Measurements from ENCODE around the gene INSC. TPM values are rescaled to one million over a fixed set of nuclear protein-coding genes. Genes with fewer than 3 reads are reported as not detected.

INSC gene
- total and polyA plus RNA-seq, 5 experiments from 2014 or later: 0.16 to 0.60 TPM; not detected in 3

DNA sequence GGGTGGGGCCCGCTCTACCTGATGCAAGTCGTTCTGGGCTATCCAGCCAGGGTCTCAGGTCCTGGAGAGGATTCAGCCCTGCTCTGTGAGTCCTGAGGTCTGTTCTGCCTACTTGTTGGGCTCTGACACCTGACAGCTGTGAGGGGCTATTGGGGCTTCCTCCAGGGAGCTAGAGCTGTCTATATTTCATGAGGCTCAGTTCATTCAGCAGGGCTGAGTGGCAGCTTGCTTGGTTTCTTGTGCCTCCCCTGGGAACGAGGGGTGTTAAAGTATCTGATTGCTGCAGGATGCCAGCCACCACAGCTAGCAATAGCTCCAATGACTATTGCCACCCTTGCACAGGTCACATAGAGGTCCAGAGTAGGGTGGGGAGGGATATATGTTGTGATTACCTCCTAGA, 26.7 kb downstream of the INSC start:
- no peaks in the 10 kb centered on the region for H3K36me3 Mint-ChIP-seq
- POLR2A ChIA-PET: no interaction called here
- peak overlapping the region in 1 of 10 donors; percentile 57 for H3K27ac Mint-ChIP-seq
- ATAC-seq (no peak), DNase-seq (no peak)
- peaks cover 0 to 2% (median 0%) of the 10 kb centered on the region in 5 donors for H3K27me3 Mint-ChIP-seq
- no peak overlapping the region for H3K4me3 Mint-ChIP-seq
- H3K9me3 Mint-ChIP-seq: no peaks in the 10 kb centered on the region
- no peaks in the 10 kb centered on the region for H3K4me1 Mint-ChIP-seq

DNA sequence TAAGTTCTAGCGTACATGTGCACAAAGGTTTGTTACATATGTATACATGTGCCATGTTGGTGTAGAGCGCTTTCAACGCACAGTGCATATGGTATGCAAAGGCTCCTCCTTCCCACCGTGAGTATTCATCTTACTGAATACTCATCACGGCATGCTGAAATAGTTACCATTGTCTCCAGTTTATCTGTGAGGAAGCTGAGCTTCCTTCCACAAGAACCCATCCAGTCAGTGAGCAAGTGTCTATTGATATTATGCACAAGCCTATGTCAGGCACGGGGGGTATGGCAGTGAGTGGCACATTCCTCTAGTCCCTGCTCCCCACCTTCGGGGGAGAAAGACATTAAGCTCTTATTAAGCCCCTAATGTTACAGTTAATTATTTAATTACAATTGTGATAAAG, 28.1 kb downstream of the INSC start:
- Mint-ChIP-seq H3K4me3 (no peak overlapping the region), H3K27me3 (peaks cover 0 to 2% (median 0%) of the 10 kb centered on the region in 5 donors), H3K4me1 (no peaks in the 10 kb centered on the region), H3K27ac (no peak overlapping the region), H3K9me3 (no peaks in the 10 kb centered on the region), H3K36me3 (no peaks in the 10 kb centered on the region)
- ATAC-seq (no peak), DNase-seq (no peak)
- POLR2A ChIA-PET: no interaction called here

DNA sequence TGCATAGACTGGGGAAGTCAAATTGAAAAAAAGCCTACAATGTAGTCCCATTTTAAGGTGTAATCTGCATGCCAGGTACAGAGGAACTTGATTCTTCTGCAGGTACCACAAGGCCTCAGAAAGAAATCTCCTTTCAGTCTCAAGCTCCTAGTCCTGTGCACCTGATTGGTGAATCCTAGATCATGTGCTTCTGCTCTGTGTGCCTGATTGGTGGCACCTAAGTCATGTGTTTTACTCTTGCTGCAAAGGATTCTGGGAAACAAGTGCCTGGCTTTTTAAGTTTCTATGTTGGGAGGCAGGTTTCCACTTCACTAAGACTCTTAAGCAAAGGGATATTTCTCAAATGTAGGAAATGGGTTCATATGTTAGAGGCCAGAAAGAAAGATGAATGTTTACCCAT, 29.1 kb downstream of the INSC start:
- H3K36me3 Mint-ChIP-seq: no peaks in the 10 kb centered on the region
- POLR2A ChIA-PET: no interaction called here
- H3K27ac Mint-ChIP-seq: no peak overlapping the region
- H3K4me1 Mint-ChIP-seq: no peaks in the 10 kb centered on the region
- H3K9me3 Mint-ChIP-seq: no peaks in the 10 kb centered on the region
- peaks cover 0 to 2% (median 0%) of the 10 kb centered on the region in 5 donors for H3K27me3 Mint-ChIP-seq
- ATAC-seq (no peak), DNase-seq (no peak)
- H3K4me3 Mint-ChIP-seq: no peak overlapping the region

DNA sequence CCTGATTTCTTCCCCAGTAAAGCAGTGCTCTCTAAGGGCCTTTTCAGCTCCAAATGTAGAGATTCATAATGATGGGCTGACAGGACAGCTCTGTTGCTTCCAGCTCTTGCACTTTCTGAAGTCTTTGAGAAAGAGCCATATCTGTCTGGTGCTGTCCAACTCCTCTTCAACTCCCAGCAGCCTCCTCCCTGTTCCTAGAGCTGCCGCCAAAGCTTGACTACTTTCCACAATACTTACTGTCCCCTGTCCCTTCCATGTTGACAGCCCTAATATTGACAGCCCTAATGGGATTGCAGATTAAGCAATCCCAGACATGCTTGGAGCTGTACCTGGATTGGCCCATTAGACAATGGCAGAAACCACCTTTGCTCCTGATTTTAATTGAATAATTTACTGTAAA, 29.6 kb downstream of the INSC start:
- H3K27me3 Mint-ChIP-seq: peaks cover 0 to 2% (median 0%) of the 10 kb centered on the region in 5 donors
- no peak overlapping the region for H3K27ac Mint-ChIP-seq
- ATAC-seq (no peak), DNase-seq (no peak)
- no peaks in the 10 kb centered on the region for H3K9me3 Mint-ChIP-seq
- no peak overlapping the region for H3K4me3 Mint-ChIP-seq
- no peaks in the 10 kb centered on the region for H3K4me1 Mint-ChIP-seq
- POLR2A ChIA-PET: no interaction called here
- no peaks in the 10 kb centered on the region for H3K36me3 Mint-ChIP-seq

DNA sequence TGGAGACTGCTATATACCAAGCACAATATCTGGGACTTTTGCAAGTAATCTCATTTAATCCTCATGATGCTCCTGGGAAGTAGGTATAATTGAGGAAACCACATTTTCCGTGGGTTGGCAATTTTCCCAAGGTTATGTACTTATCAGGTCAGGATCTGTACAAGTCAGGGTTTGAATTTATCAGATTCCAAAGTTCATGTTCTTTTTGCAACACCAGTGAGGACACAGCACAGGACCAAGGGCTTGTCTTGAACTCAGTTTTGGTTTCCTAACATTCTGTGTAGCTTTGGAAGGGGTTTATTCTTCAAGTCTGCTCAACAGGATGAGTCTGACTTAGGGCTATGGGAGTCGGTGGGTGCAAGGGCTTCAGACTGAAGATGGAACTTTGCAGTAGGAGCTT, 30.4 kb downstream of the INSC start:
- H3K27me3 Mint-ChIP-seq: peaks cover 0 to 2% (median 0%) of the 10 kb centered on the region in 5 donors
- no peak for ATAC-seq
- no peaks in the 10 kb centered on the region for H3K36me3 Mint-ChIP-seq
- H3K9me3 Mint-ChIP-seq: no peaks in the 10 kb centered on the region
- POLR2A ChIA-PET: no interaction called here
- no peak overlapping the region for H3K27ac Mint-ChIP-seq
- H3K4me1 Mint-ChIP-seq: peaks cover 0 to under 1% (median 0%) of the 10 kb centered on the region in 4 donors
- no peak for DNase-seq
- H3K4me3 Mint-ChIP-seq: no peak overlapping the region

DNA sequence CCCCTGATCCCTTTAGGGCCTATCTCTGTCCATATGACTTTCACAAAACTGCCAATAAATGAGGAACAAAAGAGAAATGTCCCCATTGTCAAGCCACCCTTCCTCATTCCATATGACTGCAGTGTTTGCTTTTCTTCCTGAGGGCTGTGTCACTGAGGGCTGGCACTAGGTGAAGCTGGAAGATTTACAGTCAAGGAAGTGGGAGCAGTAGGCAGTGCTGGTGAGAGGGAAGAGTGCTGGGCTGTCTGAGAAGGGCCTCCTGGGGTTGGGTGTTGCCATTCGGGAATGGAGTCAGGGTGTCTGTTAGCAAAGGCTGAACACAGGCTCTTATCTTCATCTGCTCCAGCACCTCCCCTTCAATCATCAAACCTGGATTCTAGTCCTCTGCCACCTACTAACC, 30.9 kb downstream of the INSC start:
- ATAC-seq (no peak), DNase-seq (no peak)
- H3K27ac Mint-ChIP-seq: no peak overlapping the region
- POLR2A ChIA-PET: no interaction called here
- H3K4me3 Mint-ChIP-seq: no peak overlapping the region
- no peaks in the 10 kb centered on the region for H3K9me3 Mint-ChIP-seq
- peaks cover 0 to 2% (median 0%) of the 10 kb centered on the region in 5 donors for H3K27me3 Mint-ChIP-seq
- peaks cover 2 to 6% (median 4%) of the 10 kb centered on the region in 4 donors for H3K4me1 Mint-ChIP-seq
- no peaks in the 10 kb centered on the region for H3K36me3 Mint-ChIP-seq

DNA sequence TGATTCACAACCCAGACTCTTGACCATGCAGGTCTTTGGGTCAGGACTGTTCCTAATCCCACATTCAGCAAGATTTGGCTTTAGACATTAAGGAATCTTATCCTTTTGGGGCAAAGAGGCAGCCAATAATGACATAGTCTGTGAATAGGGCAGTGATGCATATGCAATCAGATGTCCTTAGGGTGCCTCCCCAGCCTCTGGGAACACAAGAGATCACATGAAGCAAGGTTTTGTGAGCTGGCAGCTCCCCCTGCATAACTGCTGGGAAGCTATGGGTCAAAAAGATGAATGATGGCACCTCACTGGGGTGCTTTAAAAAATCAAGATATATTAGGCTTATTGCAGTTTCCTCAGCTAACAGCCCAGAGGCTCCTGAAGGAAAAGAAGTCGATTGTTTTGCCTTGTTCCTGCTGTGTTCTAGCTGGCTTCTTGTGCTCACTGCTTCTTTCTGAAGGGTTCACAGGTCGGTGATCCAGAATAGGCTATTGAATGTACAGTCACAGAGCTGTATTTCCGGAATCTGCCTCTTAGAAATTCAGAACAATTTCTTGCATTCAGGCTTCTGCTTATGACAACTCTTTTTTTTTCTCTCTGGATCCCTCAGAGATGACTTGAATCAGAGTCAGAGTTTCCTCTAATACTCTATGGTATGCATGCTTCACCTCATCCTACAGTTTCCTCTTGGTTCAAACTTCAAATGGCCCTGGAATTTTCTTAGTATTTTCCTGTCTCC, 31.7 kb downstream of the INSC start:
- POLR2A ChIA-PET: no interaction called here
- Mint-ChIP-seq H3K27me3 (peaks cover 0 to 2% (median 0%) of the 10 kb centered on the region in 5 donors), H3K4me1 (peaks cover 2 to 12% (median 11%) of the 10 kb centered on the region in 4 donors), H3K4me3 (no peak overlapping the region), H3K36me3 (no peaks in the 10 kb centered on the region), H3K27ac (no peak overlapping the region), H3K9me3 (no peaks in the 10 kb centered on the region)
- ATAC-seq: no peak
- no peak for DNase-seq

DNA sequence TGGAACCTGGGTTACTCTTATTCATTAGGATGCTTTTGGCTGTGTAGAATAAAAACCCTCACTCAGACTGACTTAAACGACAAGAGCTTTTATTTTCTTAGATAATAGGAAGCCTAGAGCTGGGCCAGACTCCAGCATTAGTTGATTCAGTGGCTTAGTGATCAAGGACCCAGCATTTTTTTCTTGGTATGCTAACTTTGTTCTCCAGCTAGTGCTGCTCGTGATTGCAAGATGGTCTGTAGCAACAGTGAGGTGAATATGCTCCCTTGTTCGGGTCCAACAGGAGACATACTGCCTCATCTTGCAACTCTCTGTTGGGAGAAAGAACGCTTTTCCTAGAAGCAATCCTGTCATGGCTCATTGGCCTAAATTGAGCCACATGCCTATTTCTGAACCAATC, 33.4 kb downstream of the INSC start:
- Mint-ChIP-seq H3K27me3 (peaks cover 0 to 2% (median 0%) of the 10 kb centered on the region in 5 donors), H3K4me1 (peaks cover 6 to 16% (median 15%) of the 10 kb centered on the region in 4 donors), H3K4me3 (no peak overlapping the region), H3K36me3 (no peaks in the 10 kb centered on the region), H3K27ac (no peak overlapping the region), H3K9me3 (no peaks in the 10 kb centered on the region)
- no peak for DNase-seq
- no peak for ATAC-seq
- POLR2A ChIA-PET: no interaction called here

DNA sequence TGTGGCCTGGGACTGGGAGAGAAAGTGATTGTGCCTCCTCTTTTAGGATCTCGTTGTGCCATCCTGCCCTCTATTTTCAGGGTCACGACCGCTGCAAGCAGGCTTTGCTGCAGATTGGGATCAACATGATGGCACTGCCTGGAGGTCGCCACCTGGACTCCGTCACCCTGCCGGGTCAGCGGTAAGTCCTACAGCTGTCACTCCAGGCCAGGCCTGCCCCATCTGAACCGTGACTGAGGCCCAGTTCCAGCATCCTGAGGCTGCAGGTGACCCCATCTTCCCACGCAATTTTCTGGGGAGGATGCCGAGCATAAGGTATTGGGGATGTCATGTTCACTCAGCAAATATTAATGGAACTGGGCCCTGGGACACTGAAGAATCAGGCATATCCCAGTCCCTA, 34.3 kb downstream of the INSC start:
- no peaks in the 10 kb centered on the region for H3K36me3 Mint-ChIP-seq
- no peaks in the 10 kb centered on the region for H3K9me3 Mint-ChIP-seq
- H3K27me3 Mint-ChIP-seq: peaks cover 0 to 2% (median 0%) of the 10 kb centered on the region in 5 donors
- peaks cover 6 to 16% (median 15%) of the 10 kb centered on the region in 4 donors for H3K4me1 Mint-ChIP-seq
- POLR2A ChIA-PET: no interaction called here
- H3K27ac Mint-ChIP-seq: no peak overlapping the region
- ATAC-seq (no peak), DNase-seq (no peak)
- H3K4me3 Mint-ChIP-seq: no peak overlapping the region

DNA sequence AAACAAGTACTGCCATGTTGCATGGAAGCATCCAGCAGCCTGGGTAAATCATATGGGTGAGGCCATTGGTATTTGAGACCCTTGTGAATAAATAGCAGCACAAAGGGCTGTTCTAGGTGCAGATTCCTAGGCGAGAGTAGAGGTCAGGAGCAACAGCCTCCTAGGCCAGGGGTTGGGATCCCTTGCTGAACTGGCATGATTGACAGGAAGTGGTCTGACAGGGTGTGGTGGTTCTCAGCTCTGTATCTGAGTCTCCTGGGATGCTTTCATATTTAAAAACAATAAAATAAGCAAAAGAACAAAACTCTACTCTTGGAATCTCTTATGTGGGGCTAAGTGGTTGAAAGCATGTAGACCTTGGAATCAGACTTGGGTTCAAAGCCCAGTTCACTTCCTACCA, 35.8 kb downstream of the INSC start:
- POLR2A ChIA-PET: no interaction called here
- peak overlapping the region in 4 of 10 donors; percentile 5 to 61 (median 10) for H3K27ac Mint-ChIP-seq
- H3K27me3 Mint-ChIP-seq: peaks cover 0 to 2% (median 0%) of the 10 kb centered on the region in 5 donors
- DNase-seq (peak in 1 of 10 donors; percentile 3), ATAC-seq (no peak)
- no peaks in the 10 kb centered on the region for H3K36me3 Mint-ChIP-seq
- no peak overlapping the region for H3K4me3 Mint-ChIP-seq
- no peaks in the 10 kb centered on the region for H3K9me3 Mint-ChIP-seq
- H3K4me1 Mint-ChIP-seq: peaks cover 6 to 16% (median 15%) of the 10 kb centered on the region in 4 donors

DNA sequence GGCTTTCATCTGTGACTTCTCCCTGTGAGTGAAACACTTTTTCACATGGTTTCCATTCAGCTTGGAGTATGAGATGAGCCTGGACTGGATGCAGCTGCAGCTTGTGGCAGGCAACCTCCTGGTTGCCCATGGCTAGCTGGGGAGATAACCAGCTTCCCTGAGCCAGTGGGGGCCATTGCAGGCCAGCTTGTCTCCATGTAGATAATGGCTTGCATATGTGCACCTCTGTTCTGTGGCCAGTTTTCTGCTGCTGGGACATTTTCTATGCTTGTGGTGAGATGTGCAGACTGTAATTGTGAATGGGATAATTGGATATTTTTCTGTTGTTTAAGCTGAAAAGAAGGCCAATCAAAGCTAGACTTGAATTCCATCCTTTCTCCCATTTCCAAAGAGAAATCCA, 38.5 kb downstream of the INSC start:
- no peak for ATAC-seq
- POLR2A ChIA-PET: interaction anchor here (0.5 kb wide), 1 partner anchor 239 kb away, joined by 3 read pairs; no protein-coding TSS in a partner anchor
- H3K4me3 Mint-ChIP-seq: no peak overlapping the region

DNA sequence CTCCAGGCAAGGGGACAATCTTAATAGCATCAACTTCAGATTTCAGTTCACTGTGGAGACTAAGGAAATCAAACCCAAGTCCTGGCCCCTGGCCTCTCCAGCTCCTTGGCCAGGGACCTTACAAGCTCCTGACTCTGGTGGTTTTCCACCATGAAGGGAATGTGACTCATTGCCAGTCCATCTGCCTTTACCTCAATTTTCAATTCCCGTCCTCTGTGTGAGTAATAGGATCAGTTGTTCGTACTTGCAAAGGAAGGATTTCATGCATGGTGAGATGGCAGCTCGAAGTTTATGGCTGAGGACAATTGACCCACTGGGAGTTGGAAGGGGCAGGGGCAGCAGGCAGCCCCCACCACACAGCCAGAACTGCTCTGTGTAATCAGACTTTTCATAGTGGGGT, 42.5 kb downstream of the INSC start:
- no peak overlapping the region for H3K4me3 Mint-ChIP-seq
- POLR2A ChIA-PET: no interaction called here
- peaks cover 0 to 7% (median 0%) of the 10 kb centered on the region in 5 donors for H3K27me3 Mint-ChIP-seq
- H3K4me1 Mint-ChIP-seq: no peaks in the 10 kb centered on the region
- H3K36me3 Mint-ChIP-seq: no peaks in the 10 kb centered on the region
- no peak overlapping the region for H3K27ac Mint-ChIP-seq
- no peak for ATAC-seq
- no peak for DNase-seq
- no peaks in the 10 kb centered on the region for H3K9me3 Mint-ChIP-seq

More for the DNA sequence above, 38.5 kb downstream of the INSC start:
- Mint-ChIP-seq H3K27ac (no peak overlapping the region), H3K36me3 (no peaks in the 10 kb centered on the region), H3K9me3 (no peaks in the 10 kb centered on the region), H3K4me1 (peaks cover 6 to 16% (median 15%) of the 10 kb centered on the region in 4 donors), H3K27me3 (peaks cover 0 to 2% (median 0%) of the 10 kb centered on the region in 5 donors)
- DNase-seq: no peak

DNA sequence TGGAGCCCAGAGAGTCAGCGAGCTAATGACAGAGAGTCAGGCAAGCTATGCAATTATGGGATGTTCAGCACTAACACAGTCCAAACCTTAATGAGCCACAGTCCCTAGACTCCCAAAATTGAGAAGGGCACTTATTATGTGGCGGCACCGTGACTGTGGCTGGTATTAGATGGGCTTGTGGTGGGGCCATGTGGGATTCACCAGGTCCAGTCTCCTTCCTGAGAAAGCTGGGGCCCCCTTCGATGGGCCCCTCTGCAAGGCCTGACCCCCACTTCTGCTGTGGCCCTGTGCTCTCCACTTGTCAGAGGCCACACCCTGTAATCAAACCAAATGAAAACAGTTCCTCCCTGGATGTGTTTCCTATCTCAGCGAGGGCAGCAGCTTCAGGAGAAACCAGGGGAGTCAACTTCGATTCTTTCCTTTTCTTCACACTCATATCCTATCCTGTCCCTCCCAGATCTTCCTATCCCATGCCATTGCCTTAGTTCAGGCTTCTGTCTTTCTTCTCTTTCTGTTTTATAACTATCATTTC, 42.9 kb downstream of the INSC start:
- DNase-seq (no peak), ATAC-seq (no peak)
- Mint-ChIP-seq H3K9me3 (no peaks in the 10 kb centered on the region), H3K27ac (no peak overlapping the region), H3K36me3 (no peaks in the 10 kb centered on the region), H3K27me3 (peaks cover 0 to 7% (median 0%) of the 10 kb centered on the region in 5 donors), H3K4me3 (no peak overlapping the region), H3K4me1 (no peaks in the 10 kb centered on the region)
- POLR2A ChIA-PET: no interaction called here

All from naive thymus-derived CD8-positive, alpha-beta T cell (primary cell).